ENCODE measurements around the gene RARRES2.
"Not testable (repeated sequence)": the region's sequence is repeated elsewhere in the genome, so short reads cannot be mapped to it uniquely, and the experiment has no call there.

RARRES2 gene

DNA sequence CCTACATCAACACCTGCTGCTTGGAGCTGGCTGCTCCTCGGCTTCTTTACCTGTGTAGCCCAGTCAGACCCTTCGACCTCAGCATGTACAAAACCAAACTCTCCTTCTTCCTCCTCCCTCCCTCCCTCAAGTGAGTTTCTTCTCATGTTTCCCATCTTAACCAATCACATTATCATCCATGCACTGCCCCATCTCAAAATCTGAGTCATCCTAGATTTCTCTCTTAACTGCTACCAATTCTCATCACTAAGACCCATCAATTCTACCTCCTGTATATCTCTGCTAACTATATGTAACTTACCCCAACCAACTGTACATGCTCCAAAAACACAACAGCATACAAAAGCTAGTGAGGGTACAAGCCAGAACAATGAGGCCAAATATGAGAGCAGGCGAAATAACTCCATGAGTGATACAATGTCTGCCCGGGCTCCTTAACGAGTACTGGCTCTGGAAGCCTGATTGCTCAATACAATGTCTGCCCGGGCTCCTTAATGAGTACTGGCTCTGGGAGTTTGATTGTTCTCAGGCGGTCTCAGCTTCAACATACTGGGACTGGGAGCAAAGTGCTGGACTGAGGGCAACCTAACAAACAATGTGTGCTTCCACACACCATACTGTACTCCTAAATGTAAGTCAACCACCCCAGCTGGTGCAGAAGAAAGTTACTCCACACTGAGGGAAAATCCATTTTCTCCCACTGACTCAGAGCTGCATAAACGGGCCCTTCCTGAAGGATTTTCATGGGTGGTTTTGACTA lies 36.8 kb downstream of the RARRES2 start:
- not testable (repeated sequence) for H3K4me3 ChIP-seq (ENCODE audit: low read depth, low read length)

DNA sequence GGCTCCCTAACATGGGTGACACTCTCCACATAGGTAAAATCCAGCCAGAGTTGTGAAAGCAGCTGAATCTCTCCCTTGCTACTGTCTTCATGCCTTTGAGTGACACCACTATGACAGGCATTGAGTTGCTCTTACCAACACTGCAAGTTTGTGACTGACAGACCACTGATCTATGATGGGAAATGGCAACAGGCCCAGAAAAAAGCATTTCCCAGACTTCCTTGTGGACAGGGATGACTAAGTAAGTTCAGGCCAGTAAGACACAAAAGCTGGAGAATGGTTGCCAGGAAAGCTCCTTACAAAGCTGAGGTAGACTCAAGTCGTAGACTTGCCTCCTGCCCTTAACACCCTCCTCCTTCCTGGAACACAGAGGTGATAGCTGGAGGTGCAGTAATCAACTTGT lies 38.5 kb downstream of the RARRES2 start:
- not testable (repeated sequence) for H3K4me3 ChIP-seq (ENCODE audit: low read depth, low read length)

DNA sequence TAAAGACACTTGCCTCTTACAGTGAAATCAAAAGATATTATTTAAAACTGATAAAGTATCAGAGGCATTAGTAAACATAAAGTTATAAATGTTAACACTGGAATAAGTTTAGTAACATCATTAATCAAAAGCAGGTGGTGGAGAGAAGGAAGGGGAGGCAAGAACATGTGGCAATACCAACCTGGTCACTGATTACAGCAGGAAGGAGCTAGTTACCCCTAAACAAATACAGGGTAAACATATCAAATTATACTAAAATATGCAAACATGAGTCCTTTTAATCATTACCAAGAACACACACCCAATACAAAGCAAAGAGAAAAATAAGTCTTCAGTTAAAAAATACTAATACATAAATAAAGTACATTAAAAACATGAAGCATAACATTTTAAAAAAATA lies 43.5 kb downstream of the RARRES2 start:
- not testable (repeated sequence) for H3K4me3 ChIP-seq (ENCODE audit: low read depth, low read length)

DNA sequence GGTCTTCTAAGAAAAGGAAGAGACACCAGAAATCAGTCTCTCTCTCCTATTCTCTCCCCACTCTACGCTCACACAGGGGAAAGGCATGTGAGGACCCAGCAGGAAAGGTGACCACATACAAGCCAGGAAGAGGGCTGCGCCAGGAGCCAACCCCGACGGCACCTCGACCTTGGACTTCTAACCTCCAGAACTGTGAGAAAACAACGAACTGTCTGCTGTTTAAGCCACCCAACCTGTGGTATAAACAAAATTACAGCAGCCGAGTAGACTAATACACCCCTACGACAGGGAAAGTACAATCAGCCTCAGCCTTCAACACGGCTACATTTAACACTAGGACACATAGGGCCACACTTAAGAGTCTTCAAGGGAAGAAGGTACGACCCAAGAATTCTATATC lies 44.6 kb downstream of the RARRES2 start:
- not testable (repeated sequence) for H3K4me3 ChIP-seq (ENCODE audit: low read depth, low read length)

DNA sequence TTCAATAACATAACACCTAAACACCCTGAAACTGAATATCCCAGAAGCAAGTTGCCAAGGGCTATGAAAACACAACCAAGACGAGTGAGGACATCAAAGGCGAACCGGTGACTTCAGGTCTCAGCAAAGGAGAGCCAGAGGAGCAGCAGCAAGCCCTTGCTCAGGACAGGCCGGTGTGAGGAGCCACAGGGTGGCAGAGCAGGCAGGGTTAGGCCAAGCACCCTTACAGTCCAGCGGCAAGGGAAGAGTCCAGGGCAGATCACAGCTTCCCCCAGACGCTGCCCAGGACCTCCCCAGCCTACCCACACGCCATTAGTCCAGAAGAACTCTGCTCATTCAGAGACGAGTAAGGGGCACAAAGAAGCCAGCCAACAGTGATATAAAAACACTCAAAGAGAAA lies 45.8 kb downstream of the RARRES2 start:
- H3K4me3 ChIP-seq (ENCODE audit: low read depth, low read length) = not testable (repeated sequence)

GRCh38 chr7:150295027-150295426 lies 46.4 kb downstream of the RARRES2 start:
- H3K4me3 ChIP-seq (ENCODE audit: low read depth, low read length) = not testable (repeated sequence)

- H3K4me3 ChIP-seq (ENCODE audit: low read depth, low read length) = not testable (repeated sequence)
Measured at GRCh38 chr7:150290317-150290716, 51.1 kb downstream of the RARRES2 start.

DNA sequence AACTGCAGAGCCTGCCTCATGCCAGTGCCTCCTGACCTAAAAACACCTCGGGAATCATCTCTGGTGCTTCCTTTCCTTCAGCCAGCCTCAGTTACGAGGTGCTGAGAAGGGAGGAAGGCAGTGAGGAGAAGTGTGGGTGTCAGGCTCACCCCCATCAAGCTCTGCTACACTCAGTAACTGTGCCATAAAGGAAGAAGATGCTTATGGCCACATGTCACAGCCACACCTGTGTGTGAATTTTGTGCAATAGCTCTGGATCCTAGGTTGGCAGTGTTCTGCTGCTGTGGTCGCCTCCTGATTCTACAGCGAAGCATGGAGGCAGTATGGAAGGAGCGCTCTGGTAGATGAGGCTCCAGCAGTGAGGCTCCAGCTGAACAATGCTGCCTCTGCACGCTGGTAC lies 52.6 kb downstream of the RARRES2 start:
- not testable (repeated sequence) for H3K4me3 ChIP-seq (ENCODE audit: low read depth, low read length)

Measured in WI38 (cell line).